ENCODE measurements around the gene INTS2.

The INTS2 gene

GRCh38 chr17:61927208-61928100, at the start of gene INTS2:
INTS2 (minus strand) TSS chr17:61927982; CDS start chr17:61926644, 1,338 bp downstream.
- peaks cover 18% of the 10 kb centered on the region for H3K4me1 Mint-ChIP-seq
- H3K9me3 Mint-ChIP-seq = no peaks in the 10 kb centered on the region
- H3K27me3 Mint-ChIP-seq = no peaks in the 10 kb centered on the region
- peak within 1 kb of the TSS; percentile 88 for H3K4me3 Mint-ChIP-seq
- DNase-seq (ENCODE audit: low spot score in 2 of 2) (peak; percentile 91 to 93), ATAC-seq (replicated peaks; ENCODE audit: extremely low read depth, poor library complexity, severe bottlenecking) (peak; percentile 85)
- H3K27ac Mint-ChIP-seq (ENCODE audit: low read depth) = peak within 1 kb of the TSS; percentile 97
- peaks cover 34% of the 10 kb centered on the region for H3K36me3 Mint-ChIP-seq (ENCODE audit: insufficient read depth)

- Mint-ChIP-seq H3K36me3 (ENCODE audit: insufficient read depth) (peaks cover 57% of the 10 kb centered on the region), H3K4me3 (no peak overlapping the region), H3K27ac (ENCODE audit: low read depth) (peak overlapping the region; percentile 22), H3K9me3 (no peaks in the 10 kb centered on the region), H3K27me3 (no peaks in the 10 kb centered on the region), H3K4me1 (peaks cover 22% of the 10 kb centered on the region)
- no peak for DNase-seq (ENCODE audit: low spot score in 2 of 2)
- no peak for ATAC-seq (replicated peaks; ENCODE audit: extremely low read depth, poor library complexity, severe bottlenecking)
Measured at GRCh38 chr17:61974115-61974514, 46.3 kb upstream of the INTS2 start.

GRCh38 chr17:61972311-61972710, 44.5 kb upstream of the INTS2 start:
- Mint-ChIP-seq H3K36me3 (ENCODE audit: insufficient read depth) (peaks cover 54% of the 10 kb centered on the region), H3K4me1 (peaks cover 14% of the 10 kb centered on the region), H3K27ac (ENCODE audit: low read depth) (no peak overlapping the region), H3K4me3 (no peak overlapping the region), H3K9me3 (no peaks in the 10 kb centered on the region), H3K27me3 (no peaks in the 10 kb centered on the region)
- ATAC-seq (replicated peaks; ENCODE audit: extremely low read depth, poor library complexity, severe bottlenecking) (no peak), DNase-seq (ENCODE audit: low spot score in 2 of 2) (no peak)

GRCh38 chr17:61970030-61970429, 42.2 kb upstream of the INTS2 start:
- peaks cover 8% of the 10 kb centered on the region for H3K4me1 Mint-ChIP-seq
- DNase-seq (ENCODE audit: low spot score in 2 of 2) (no peak), ATAC-seq (replicated peaks; ENCODE audit: extremely low read depth, poor library complexity, severe bottlenecking) (no peak)
- H3K9me3 Mint-ChIP-seq = no peaks in the 10 kb centered on the region
- no peaks in the 10 kb centered on the region for H3K27me3 Mint-ChIP-seq
- H3K27ac Mint-ChIP-seq (ENCODE audit: low read depth) = no peak overlapping the region
- H3K36me3 Mint-ChIP-seq (ENCODE audit: insufficient read depth) = peaks cover 54% of the 10 kb centered on the region
- no peak overlapping the region for H3K4me3 Mint-ChIP-seq

GRCh38 chr17:61968757-61969156, 41.0 kb upstream of the INTS2 start:
- Mint-ChIP-seq H3K4me1 (no peaks in the 10 kb centered on the region), H3K36me3 (ENCODE audit: insufficient read depth) (peaks cover 56% of the 10 kb centered on the region), H3K9me3 (no peaks in the 10 kb centered on the region), H3K27ac (ENCODE audit: low read depth) (no peak overlapping the region), H3K4me3 (no peak overlapping the region), H3K27me3 (no peaks in the 10 kb centered on the region)
- ATAC-seq (replicated peaks; ENCODE audit: extremely low read depth, poor library complexity, severe bottlenecking) = no peak
- no peak for DNase-seq (ENCODE audit: low spot score in 2 of 2)

- Mint-ChIP-seq H3K4me3 (no peak overlapping the region), H3K4me1 (no peaks in the 10 kb centered on the region), H3K27ac (ENCODE audit: low read depth) (no peak overlapping the region), H3K27me3 (no peaks in the 10 kb centered on the region), H3K9me3 (no peaks in the 10 kb centered on the region), H3K36me3 (ENCODE audit: insufficient read depth) (peaks cover 56% of the 10 kb centered on the region)
- ATAC-seq (replicated peaks; ENCODE audit: extremely low read depth, poor library complexity, severe bottlenecking) (no peak), DNase-seq (ENCODE audit: low spot score in 2 of 2) (no peak)
Measured at GRCh38 chr17:61967729-61968128, 39.9 kb upstream of the INTS2 start.

- Mint-ChIP-seq H3K27ac (ENCODE audit: low read depth) (no peak overlapping the region), H3K36me3 (ENCODE audit: insufficient read depth) (peaks cover 59% of the 10 kb centered on the region), H3K4me1 (no peaks in the 10 kb centered on the region), H3K9me3 (no peaks in the 10 kb centered on the region), H3K4me3 (no peak overlapping the region), H3K27me3 (no peaks in the 10 kb centered on the region)
- no peak for ATAC-seq (replicated peaks; ENCODE audit: extremely low read depth, poor library complexity, severe bottlenecking)
- no peak for DNase-seq (ENCODE audit: low spot score in 2 of 2)
Measured at GRCh38 chr17:61966191-61966590, 38.4 kb upstream of the INTS2 start.

- Mint-ChIP-seq H3K36me3 (ENCODE audit: insufficient read depth) (peaks cover 72% of the 10 kb centered on the region), H3K9me3 (no peaks in the 10 kb centered on the region), H3K4me1 (no peaks in the 10 kb centered on the region), H3K4me3 (no peak overlapping the region), H3K27me3 (no peaks in the 10 kb centered on the region), H3K27ac (ENCODE audit: low read depth) (no peak overlapping the region)
- ATAC-seq (replicated peaks; ENCODE audit: extremely low read depth, poor library complexity, severe bottlenecking) (no peak), DNase-seq (ENCODE audit: low spot score in 2 of 2) (no peak)
Measured at GRCh38 chr17:61955619-61956018, 27.8 kb upstream of the INTS2 start.

- Mint-ChIP-seq H3K27me3 (no peaks in the 10 kb centered on the region), H3K27ac (ENCODE audit: low read depth) (no peak overlapping the region), H3K36me3 (ENCODE audit: insufficient read depth) (peaks cover 47% of the 10 kb centered on the region), H3K4me3 (no peak overlapping the region), H3K4me1 (no peaks in the 10 kb centered on the region), H3K9me3 (no peaks in the 10 kb centered on the region)
- ATAC-seq (replicated peaks; ENCODE audit: extremely low read depth, poor library complexity, severe bottlenecking) (no peak), DNase-seq (ENCODE audit: low spot score in 2 of 2) (no peak)
Measured at GRCh38 chr17:61947367-61948078, 19.7 kb upstream of the INTS2 start.

GRCh38 chr17:61946359-61946758, 18.6 kb upstream of the INTS2 start:
- Mint-ChIP-seq H3K4me3 (no peak overlapping the region), H3K9me3 (no peaks in the 10 kb centered on the region), H3K4me1 (no peaks in the 10 kb centered on the region), H3K27me3 (no peaks in the 10 kb centered on the region), H3K27ac (ENCODE audit: low read depth) (no peak overlapping the region), H3K36me3 (ENCODE audit: insufficient read depth) (peaks cover 42% of the 10 kb centered on the region)
- DNase-seq (ENCODE audit: low spot score in 2 of 2) (no peak), ATAC-seq (replicated peaks; ENCODE audit: extremely low read depth, poor library complexity, severe bottlenecking) (no peak)

GRCh38 chr17:61943117-61943516, 15.3 kb upstream of the INTS2 start:
- Mint-ChIP-seq H3K36me3 (ENCODE audit: insufficient read depth) (peaks cover 21% of the 10 kb centered on the region), H3K4me3 (no peak overlapping the region), H3K4me1 (no peaks in the 10 kb centered on the region), H3K27ac (ENCODE audit: low read depth) (no peak overlapping the region), H3K27me3 (no peaks in the 10 kb centered on the region), H3K9me3 (no peaks in the 10 kb centered on the region)
- no peak for DNase-seq (ENCODE audit: low spot score in 2 of 2)
- ATAC-seq (replicated peaks; ENCODE audit: extremely low read depth, poor library complexity, severe bottlenecking) = no peak

GRCh38 chr17:61942085-61942484, 14.3 kb upstream of the INTS2 start:
- H3K4me3 Mint-ChIP-seq = no peak overlapping the region
- no peak for DNase-seq (ENCODE audit: low spot score in 2 of 2)
- no peak overlapping the region for H3K27ac Mint-ChIP-seq (ENCODE audit: low read depth)
- H3K4me1 Mint-ChIP-seq = no peaks in the 10 kb centered on the region
- H3K9me3 Mint-ChIP-seq = no peaks in the 10 kb centered on the region
- ATAC-seq (replicated peaks; ENCODE audit: extremely low read depth, poor library complexity, severe bottlenecking) = no peak
- H3K36me3 Mint-ChIP-seq (ENCODE audit: insufficient read depth) = peaks cover 19% of the 10 kb centered on the region
- H3K27me3 Mint-ChIP-seq = no peaks in the 10 kb centered on the region

- H3K36me3 Mint-ChIP-seq (ENCODE audit: insufficient read depth) = peaks cover 29% of the 10 kb centered on the region
- no peak for DNase-seq (ENCODE audit: low spot score in 2 of 2)
- peaks cover 18% of the 10 kb centered on the region for H3K4me1 Mint-ChIP-seq
- no peaks in the 10 kb centered on the region for H3K27me3 Mint-ChIP-seq
- no peaks in the 10 kb centered on the region for H3K9me3 Mint-ChIP-seq
- no peak for ATAC-seq (replicated peaks; ENCODE audit: extremely low read depth, poor library complexity, severe bottlenecking)
- peak overlapping the region; percentile 88 for H3K4me3 Mint-ChIP-seq
- peak overlapping the region; percentile 97 for H3K27ac Mint-ChIP-seq (ENCODE audit: low read depth)
Measured at GRCh38 chr17:61928101-61928436, 287 bp upstream of the INTS2 start.

Measured in central memory CD8-positive, alpha-beta T cell (primary cell).